Activated naive CD8-positive, alpha-beta T cell treated with anti-CD3 and anti-CD28 coated beads, Interleukin-2, amount 10 ng/mL, durations not matched to agents 7 days and 5 days (primary cell): ENCODE data around the gene PSD4. TPM values are rescaled to one million over a fixed set of nuclear protein-coding genes. Genes with fewer than 3 reads are reported as not detected.

ENCODE experiments used
- ATAC-seq: fragments of 150-1000 bp; cut with Tn5 transposase; one replicate; pipeline ENCODE4 v1.10.0; 2021; ENCODE audit warnings: low read depth, moderate library complexity
- POLR2A ChIA-PET: fragments of 350-600 bp; sonication (Branson Sonifier 250); formaldehyde crosslinking; loops from one replicate; lab custom pipeline; 2021; ENCODE audit warnings: antibody characterized with exemption; lab: Charles Lee
- DNase-seq: peaks from one replicate; pipeline ENCODE4 v3.0.0; 2021
- H3K27ac Mint-ChIP-seq: one replicate; pipeline ENCODE4 v1.8.0; 2022; ENCODE audit warnings: mild to moderate bottlenecking, mixed read lengths
- H3K27me3 Mint-ChIP-seq: one replicate; pipeline ENCODE4 v1.8.0; 2022; ENCODE audit warnings: mild to moderate bottlenecking, moderate library complexity, mixed read lengths
- H3K36me3 Mint-ChIP-seq: one replicate; pipeline ENCODE4 v1.8.0; 2021; ENCODE audit warnings: mild to moderate bottlenecking, mixed read lengths
- H3K4me1 Mint-ChIP-seq: one replicate; pipeline ENCODE4 v1.8.0; 2021; ENCODE audit warnings: mixed read lengths
- H3K4me3 Mint-ChIP-seq: one replicate; pipeline ENCODE4 v1.8.0; 2022; ENCODE audit warnings: mild to moderate bottlenecking, moderate library complexity, mixed read lengths
- H3K9me3 Mint-ChIP-seq: one replicate; pipeline ENCODE4 v1.8.0; 2021; ENCODE audit warnings: mixed read lengths
- total RNA-seq, 2 experiments: library from RNA; stranded (reverse); gene quantifications; one replicate each; pipeline ENCODE4 v1.2.3, GENCODE V29; 2021

PSD4 gene
- total RNA-seq, 2 experiments from 2014 or later, result 361 to 385 TPM

- POLR2A ChIA-PET, result interaction anchor here (3.8 to 4.7 kb wide), 2 partner anchors 9 kb away, joined by 49 to 59 read pairs; partner anchors contain the start of gene PSD4
- H3K4me1 Mint-ChIP-seq, result peaks cover 55% of the 10 kb centered on the region
- ATAC-seq, result no peak
- no peaks in the 10 kb centered on the region for H3K9me3 Mint-ChIP-seq
- peak overlapping the region; percentile 56 for H3K27ac Mint-ChIP-seq
- H3K4me3 Mint-ChIP-seq, result no peak overlapping the region
- no peaks in the 10 kb centered on the region for H3K27me3 Mint-ChIP-seq
- peaks cover 26% of the 10 kb centered on the region for H3K36me3 Mint-ChIP-seq
- DNase-seq, result no peak
Observed at GRCh38 chr2:113166187-113166645, 7.6 kb upstream of the PSD4 start.

- ATAC-seq, result peak; percentile 76
- H3K4me1 Mint-ChIP-seq, result peaks cover 60% of the 10 kb centered on the region
- peak overlapping the region; percentile 94 for H3K27ac Mint-ChIP-seq
- POLR2A ChIA-PET, result interaction anchor here (0.6 to 3.8 kb wide), 5 partner anchors 8 to 31 kb away, joined by 3 to 49 read pairs (median 5); no protein-coding TSS in a partner anchor
- H3K9me3 Mint-ChIP-seq, result no peaks in the 10 kb centered on the region
- peak overlapping the region; percentile 81 for H3K4me3 Mint-ChIP-seq
- peaks cover 35% of the 10 kb centered on the region for H3K36me3 Mint-ChIP-seq
- DNase-seq, result peak; percentile 56
- H3K27me3 Mint-ChIP-seq, result no peaks in the 10 kb centered on the region
Observed at GRCh38 chr2:113167115-113167932, 6.4 kb upstream of the PSD4 start.

GRCh38 chr2:113167962-113168340 lies 5.8 kb upstream of the PSD4 start:
- ATAC-seq (no peak), DNase-seq (no peak)
- H3K4me3 Mint-ChIP-seq, result peak overlapping the region; percentile 81
- no peaks in the 10 kb centered on the region for H3K9me3 Mint-ChIP-seq
- H3K4me1 Mint-ChIP-seq, result peaks cover 60% of the 10 kb centered on the region
- POLR2A ChIA-PET, result interaction anchor here (0.7 to 3.8 kb wide), 4 partner anchors 11 to 31 kb away, joined by 4 to 49 read pairs (median 6); no protein-coding TSS in a partner anchor
- no peaks in the 10 kb centered on the region for H3K27me3 Mint-ChIP-seq
- H3K27ac Mint-ChIP-seq, result peak overlapping the region; percentile 94
- peaks cover 33% of the 10 kb centered on the region for H3K36me3 Mint-ChIP-seq

GRCh38 chr2:113169002-113169530 lies 4.7 kb upstream of the PSD4 start:
- H3K36me3 Mint-ChIP-seq, result peaks cover 34% of the 10 kb centered on the region
- H3K27ac Mint-ChIP-seq, result peak overlapping the region; percentile 94
- H3K4me3 Mint-ChIP-seq, result peak overlapping the region; percentile 81
- ATAC-seq, result peak; percentile 55
- DNase-seq, result no peak
- POLR2A ChIA-PET, result interaction anchor here (1.5 to 3.8 kb wide), 2 partner anchors 12 to 28 kb away, joined by 5 to 49 read pairs; no protein-coding TSS in a partner anchor
- peaks cover 66% of the 10 kb centered on the region for H3K4me1 Mint-ChIP-seq
- no peaks in the 10 kb centered on the region for H3K27me3 Mint-ChIP-seq
- no peaks in the 10 kb centered on the region for H3K9me3 Mint-ChIP-seq

GRCh38 chr2:113169586-113169985 lies 4.2 kb upstream of the PSD4 start:
- Mint-ChIP-seq H3K27me3 (no peaks in the 10 kb centered on the region), H3K4me3 (peak overlapping the region; percentile 44), H3K4me1 (peaks cover 61% of the 10 kb centered on the region), H3K9me3 (no peaks in the 10 kb centered on the region), H3K27ac (peak overlapping the region; percentile 95), H3K36me3 (peaks cover 30% of the 10 kb centered on the region)
- DNase-seq, result no peak
- POLR2A ChIA-PET, result interaction anchor here (1.0 kb wide), 1 partner anchor 12 kb away, joined by 3 read pairs; no protein-coding TSS in a partner anchor
- no peak for ATAC-seq

- Mint-ChIP-seq H3K27ac (peak overlapping the region; percentile 75), H3K36me3 (peaks cover 41% of the 10 kb centered on the region), H3K4me1 (peaks cover 60% of the 10 kb centered on the region), H3K4me3 (peak overlapping the region; percentile 28), H3K27me3 (no peaks in the 10 kb centered on the region), H3K9me3 (no peaks in the 10 kb centered on the region)
- POLR2A ChIA-PET, result interaction anchor here (1.0 to 6.1 kb wide), 2 partner anchors 14 to 59 kb away, joined by 3 to 85 read pairs; no protein-coding TSS in a partner anchor
- ATAC-seq (no peak), DNase-seq (no peak)
Observed at GRCh38 chr2:113171334-113172075, 2.3 kb upstream of the PSD4 start.

- DNase-seq, result no peak
- no peaks in the 10 kb centered on the region for H3K9me3 Mint-ChIP-seq
- no peaks in the 10 kb centered on the region for H3K27me3 Mint-ChIP-seq
- peak overlapping the region; percentile 90 for H3K27ac Mint-ChIP-seq
- peak overlapping the region; percentile 95 for H3K4me3 Mint-ChIP-seq
- POLR2A ChIA-PET, result interaction anchor here (0.9 to 6.1 kb wide), 8 partner anchors 9 to 39 kb away, joined by 3 to 85 read pairs (median 25); no protein-coding TSS in a partner anchor
- peaks cover 62% of the 10 kb centered on the region for H3K4me1 Mint-ChIP-seq
- no peak for ATAC-seq
- peaks cover 53% of the 10 kb centered on the region for H3K36me3 Mint-ChIP-seq
Observed at GRCh38 chr2:113172721-113173541, 840 bp upstream of the PSD4 start.

GRCh38 chr2:113174376-113174750 lies 592 bp downstream of the PSD4 start:
- Mint-ChIP-seq H3K4me1 (peaks cover 62% of the 10 kb centered on the region), H3K9me3 (no peaks in the 10 kb centered on the region), H3K27ac (peak overlapping the region; percentile 90), H3K27me3 (no peaks in the 10 kb centered on the region), H3K36me3 (peaks cover 64% of the 10 kb centered on the region), H3K4me3 (peak overlapping the region; percentile 95)
- ATAC-seq (no peak), DNase-seq (no peak)
- POLR2A ChIA-PET, result interaction anchor here (0.6 to 6.1 kb wide), 18 partner anchors 9 to 528 kb away, joined by 3 to 85 read pairs (median 7); no protein-coding TSS in a partner anchor

GRCh38 chr2:113175042-113175628 lies 1.4 kb downstream of the PSD4 start:
- Mint-ChIP-seq H3K4me1 (peaks cover 64% of the 10 kb centered on the region), H3K4me3 (peak overlapping the region; percentile 95), H3K27ac (peak overlapping the region; percentile 90), H3K36me3 (peaks cover 63% of the 10 kb centered on the region), H3K9me3 (no peaks in the 10 kb centered on the region), H3K27me3 (no peaks in the 10 kb centered on the region)
- ATAC-seq (peak; percentile 60), DNase-seq (peak; percentile 73)
- POLR2A ChIA-PET, result interaction anchor here (0.6 to 6.1 kb wide), 18 partner anchors 8 to 529 kb away, joined by 3 to 85 read pairs (median 6); no protein-coding TSS in a partner anchor

GRCh38 chr2:113175736-113176695 lies 2.2 kb downstream of the PSD4 start:
- Mint-ChIP-seq H3K27ac (peak overlapping the region; percentile 90), H3K4me1 (peaks cover 73% of the 10 kb centered on the region), H3K27me3 (no peaks in the 10 kb centered on the region), H3K4me3 (peak overlapping the region; percentile 95), H3K36me3 (peaks cover 66% of the 10 kb centered on the region), H3K9me3 (no peaks in the 10 kb centered on the region)
- ATAC-seq (no peak), DNase-seq (no peak)
- POLR2A ChIA-PET, result interaction anchor here (0.6 to 6.1 kb wide), 15 partner anchors 8 to 191 kb away, joined by 3 to 85 read pairs (median 6); no protein-coding TSS in a partner anchor
